OCI-LY3 (cell line): ENCODE data around the gene CARD11.

Source experiments
- H2AFZ ChIP-seq: fragments of 200-600, 300-600 bp; shearing (Covaris generic); 2 replicates; pipeline ENCODE4 v1.6.0; 2014; ENCODE audit warnings: antibody characterized with exemption, low read depth, low read length
- H3K27ac ChIP-seq: fragments of 200-600, 300-600 bp; sonication (generic); 2 replicates; pipeline ENCODE4 v1.5.1; 2014; ENCODE audit warnings: mild to moderate bottlenecking, low read length, moderate library complexity, mixed read lengths
- H3K27me3 ChIP-seq: fragments of 200-600, 300-600 bp; sonication (generic); 2 replicates; pipeline ENCODE4 v1.6.1; 2014; ENCODE audit warnings: low read depth, low read length, mixed read lengths
- H3K36me3 ChIP-seq: fragments of 200-600, 300-600 bp; sonication (generic); replicated peaks from 2 replicates; pipeline ENCODE3; 2014; ENCODE audit warnings: low read depth, low read length, mixed read lengths
- H3K4me1 ChIP-seq: fragments of 300-600, 200-600 bp; sonication (generic); 2 replicates; pipeline ENCODE4 v1.6.1; 2014; ENCODE audit warnings: low read length, mixed read lengths
- H3K4me2 ChIP-seq: fragments of 200-600, 300-600 bp; sonication (generic); 2 replicates; pipeline ENCODE4 v1.6.1; 2014; ENCODE audit warnings: low read length, mixed read lengths
- H3K4me3 ChIP-seq: fragments of 300-600, 200-600 bp; sonication (generic); 2 replicates; pipeline ENCODE4 v1.5.1; 2014; ENCODE audit warnings: antibody characterized with exemption, mild to moderate bottlenecking, low read length, moderate library complexity
- H3K79me2 ChIP-seq: fragments of 300-600, 200-600 bp; shearing (Covaris generic); 2 replicates; pipeline ENCODE4 v1.6.1; 2014; ENCODE audit warnings: mild to moderate bottlenecking, low read length, mixed read lengths
- H3K9ac ChIP-seq: fragments of 300-600, 200-600 bp; shearing (Covaris generic); 2 replicates; pipeline ENCODE4 v1.6.0; 2014; ENCODE audit warnings: mild to moderate bottlenecking, low read length, moderate library complexity
- H3K9me3 ChIP-seq: fragments of 200-600, 300-600 bp; shearing (Covaris generic); 2 replicates; pipeline ENCODE4 v1.6.1; 2014; ENCODE audit warnings: low read length, mixed read lengths; ENCODE audit not compliant: insufficient read depth
- H4K20me1 ChIP-seq: fragments of 200-600, 300-600 bp; sonication (generic); 2 replicates; pipeline ENCODE4 v1.6.1; 2016; ENCODE audit warnings: low read length, mixed read lengths; ENCODE audit not compliant: insufficient read depth
- EZH2phosphoT487 ChIP-seq: fragments of 200-600 bp; shearing (Covaris generic); IDR thresholded peaks from 2 replicates; pipeline ENCODE4 v1.6.1; 2018; ENCODE audit warnings: antibody characterized with exemption, mixed run types, low read depth
- TF ChIP-seq, protein P1 (sequence below): fragments of 200-600, 300-600 bp; sonication (generic); IDR thresholded peaks from 2 replicates; pipeline ENCODE4 v1.5.1; 2014; ENCODE audit warnings: antibody characterized with exemption, low read length, low read depth

The CARD11 gene

DNA sequence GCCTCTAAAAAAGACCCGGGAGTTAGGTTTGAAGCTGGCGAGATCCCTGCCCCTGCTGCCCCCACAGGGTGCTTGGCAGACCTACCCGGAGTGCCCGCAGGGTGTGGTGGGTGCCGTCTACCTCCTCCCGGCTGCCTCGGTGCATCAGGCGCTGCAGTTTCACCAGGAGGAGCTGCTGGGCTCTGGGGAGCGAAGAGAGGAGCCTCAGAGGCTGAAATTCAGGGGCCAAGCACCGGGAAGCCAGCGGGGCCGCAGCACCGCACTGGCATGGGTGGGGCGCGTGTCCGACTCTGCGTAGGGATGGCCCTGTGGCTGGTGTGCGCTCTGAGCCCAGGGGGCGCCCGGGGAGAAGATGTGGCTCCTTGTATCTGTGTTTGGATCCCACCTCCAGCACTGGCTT is 125.3 kb downstream of the CARD11 start:
- no peak overlapping the region for H3K27ac ChIP-seq
- no peaks in the 10 kb centered on the region for H4K20me1 ChIP-seq
- no peak for TF ChIP-seq EZH2phosphoT487
- TF ChIP-seq, protein P1, sequence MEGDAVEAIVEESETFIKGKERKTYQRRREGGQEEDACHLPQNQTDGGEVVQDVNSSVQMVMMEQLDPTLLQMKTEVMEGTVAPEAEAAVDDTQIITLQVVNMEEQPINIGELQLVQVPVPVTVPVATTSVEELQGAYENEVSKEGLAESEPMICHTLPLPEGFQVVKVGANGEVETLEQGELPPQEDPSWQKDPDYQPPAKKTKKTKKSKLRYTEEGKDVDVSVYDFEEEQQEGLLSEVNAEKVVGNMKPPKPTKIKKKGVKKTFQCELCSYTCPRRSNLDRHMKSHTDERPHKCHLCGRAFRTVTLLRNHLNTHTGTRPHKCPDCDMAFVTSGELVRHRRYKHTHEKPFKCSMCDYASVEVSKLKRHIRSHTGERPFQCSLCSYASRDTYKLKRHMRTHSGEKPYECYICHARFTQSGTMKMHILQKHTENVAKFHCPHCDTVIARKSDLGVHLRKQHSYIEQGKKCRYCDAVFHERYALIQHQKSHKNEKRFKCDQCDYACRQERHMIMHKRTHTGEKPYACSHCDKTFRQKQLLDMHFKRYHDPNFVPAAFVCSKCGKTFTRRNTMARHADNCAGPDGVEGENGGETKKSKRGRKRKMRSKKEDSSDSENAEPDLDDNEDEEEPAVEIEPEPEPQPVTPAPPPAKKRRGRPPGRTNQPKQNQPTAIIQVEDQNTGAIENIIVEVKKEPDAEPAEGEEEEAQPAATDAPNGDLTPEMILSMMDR, result no peak
- H3K9me3 ChIP-seq, result no peaks in the 10 kb centered on the region
- H3K4me2 ChIP-seq, result no peak overlapping the region
- H3K36me3 ChIP-seq, result peaks cover 46% of the 10 kb centered on the region
- H3K79me2 ChIP-seq, result no peaks in the 10 kb centered on the region
- no peak overlapping the region for H3K9ac ChIP-seq
- H2AFZ ChIP-seq, result no peak overlapping the region
- no peaks in the 10 kb centered on the region for H3K4me1 ChIP-seq
- no peaks in the 10 kb centered on the region for H3K27me3 ChIP-seq
- H3K4me3 ChIP-seq, result no peak overlapping the region

DNA sequence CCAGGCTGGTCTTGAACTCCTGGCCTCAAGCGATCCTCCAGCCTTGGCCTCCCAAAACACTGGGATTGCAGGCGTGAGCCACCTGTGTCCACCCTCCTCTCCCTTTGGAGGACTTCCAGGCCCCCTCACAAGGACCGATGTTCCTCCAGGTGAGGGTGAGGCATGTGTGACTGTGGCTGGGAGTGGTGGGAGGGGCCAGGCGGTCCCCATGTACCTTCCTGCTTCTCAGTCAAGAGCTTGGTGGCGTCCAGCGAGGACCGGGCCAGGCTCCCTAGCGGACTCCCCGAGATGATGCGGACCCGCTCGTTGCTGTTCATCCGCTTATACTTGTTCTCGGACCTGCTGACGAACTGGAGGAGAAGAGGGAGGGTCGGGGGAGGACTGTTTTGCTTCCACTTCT is 128.6 kb downstream of the CARD11 start:
- H2AFZ ChIP-seq, result no peak overlapping the region
- H4K20me1 ChIP-seq, result no peaks in the 10 kb centered on the region
- H3K79me2 ChIP-seq, result no peaks in the 10 kb centered on the region
- no peaks in the 10 kb centered on the region for H3K9me3 ChIP-seq
- H3K9ac ChIP-seq, result no peak overlapping the region
- TF ChIP-seq EZH2phosphoT487, result no peak
- TF ChIP-seq, protein P1, result no peak
- H3K4me3 ChIP-seq, result no peak overlapping the region
- no peaks in the 10 kb centered on the region for H3K4me1 ChIP-seq
- no peaks in the 10 kb centered on the region for H3K27me3 ChIP-seq
- no peak overlapping the region for H3K27ac ChIP-seq
- H3K4me2 ChIP-seq, result no peak overlapping the region
- H3K36me3 ChIP-seq, result peaks cover 29% of the 10 kb centered on the region

DNA sequence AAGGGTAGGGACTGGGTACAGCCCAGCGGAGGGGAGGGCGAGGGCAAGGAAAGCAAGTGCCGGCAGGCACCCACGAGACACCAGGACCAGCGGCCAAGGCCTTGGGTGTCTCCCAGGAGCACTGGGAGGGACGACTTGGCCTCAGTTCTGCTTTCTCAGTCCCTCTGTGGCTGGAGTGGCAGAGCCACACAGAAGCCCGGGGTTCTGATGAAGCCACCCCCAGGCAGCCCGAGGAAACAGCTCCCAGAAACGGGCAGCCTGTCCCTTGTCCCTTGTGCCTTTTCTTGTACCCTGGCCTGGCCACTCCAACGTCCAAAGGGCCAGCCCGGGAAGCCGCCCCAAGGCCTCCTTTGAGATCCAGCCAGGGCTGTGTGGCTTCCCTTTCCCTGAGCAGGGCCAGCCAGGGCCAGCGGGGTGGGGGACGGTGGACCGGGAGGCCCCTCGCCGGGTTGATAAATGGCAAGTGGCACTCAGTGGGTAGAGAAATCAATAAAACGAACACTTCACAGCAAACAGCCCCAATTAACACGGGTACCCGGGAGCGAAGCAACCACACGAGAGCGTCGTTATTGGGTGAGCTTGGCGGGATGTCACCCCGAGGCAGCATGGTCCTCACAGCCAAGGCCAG is 129.8 kb downstream of the CARD11 start:
- Histone ChIP-seq H3K9me3 (no peaks in the 10 kb centered on the region), H3K27me3 (no peaks in the 10 kb centered on the region), H4K20me1 (no peaks in the 10 kb centered on the region), H3K27ac (no peak overlapping the region), H2AFZ (no peak overlapping the region), H3K4me1 (no peaks in the 10 kb centered on the region), H3K9ac (no peak overlapping the region), H3K79me2 (no peaks in the 10 kb centered on the region), H3K4me3 (no peak overlapping the region), H3K4me2 (no peak overlapping the region), H3K36me3 (peaks cover 22% of the 10 kb centered on the region)
- no peak for TF ChIP-seq EZH2phosphoT487
- TF ChIP-seq, protein P1, result no peak

DNA sequence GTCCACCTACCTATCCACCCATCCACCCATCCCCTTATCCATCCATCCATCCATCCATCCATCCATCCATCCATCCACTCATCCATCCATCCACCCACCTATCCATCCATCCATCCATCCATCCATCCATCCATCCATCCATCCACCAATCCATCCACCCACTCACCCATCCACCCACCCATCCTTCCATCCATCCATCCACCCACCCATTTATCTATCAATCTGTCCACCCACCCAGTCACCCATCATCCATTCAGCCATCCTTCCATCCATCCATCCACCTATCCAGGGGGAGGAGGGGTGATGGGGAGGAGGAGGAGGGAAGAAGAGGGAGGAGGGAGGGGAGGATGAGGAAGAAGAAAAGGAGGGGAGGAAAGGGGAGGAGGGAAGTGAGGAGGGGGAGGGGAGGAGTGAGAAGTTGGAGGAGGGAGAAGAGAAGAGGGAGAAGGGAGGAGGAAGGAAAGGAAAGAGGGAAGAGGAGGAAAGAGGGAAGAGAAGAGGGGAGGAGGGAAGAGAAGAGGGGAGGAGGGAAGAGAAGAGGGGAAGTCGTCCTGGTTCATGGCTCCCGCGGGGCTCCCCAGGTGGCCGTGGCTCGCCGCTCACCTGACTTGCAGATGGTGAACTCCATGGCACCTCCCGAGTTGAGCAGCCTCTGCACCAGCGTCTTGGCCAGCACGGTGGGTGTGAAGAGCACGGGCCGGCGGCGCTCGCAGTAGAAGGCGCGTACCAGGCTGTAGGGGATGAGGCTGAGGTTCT is 130.8 kb downstream of the CARD11 start:
- Histone ChIP-seq H3K9me3 (no peaks in the 10 kb centered on the region), H4K20me1 (no peaks in the 10 kb centered on the region), H2AFZ (no peak overlapping the region), H3K36me3 (peaks cover 23% of the 10 kb centered on the region), H3K27ac (no peak overlapping the region), H3K4me3 (no peak overlapping the region), H3K9ac (no peak overlapping the region), H3K4me1 (no peaks in the 10 kb centered on the region), H3K27me3 (no peaks in the 10 kb centered on the region), H3K4me2 (no peak overlapping the region), H3K79me2 (no peaks in the 10 kb centered on the region)
- TF ChIP-seq EZH2phosphoT487, result no peak
- TF ChIP-seq, protein P1, result no peak
